SKM-1 treated with dmso at 0.1 percent for 144 hours (cell line): ENCODE results near the gene RARA.
"Not testable (repeated sequence)": the region's sequence is repeated elsewhere in the genome, so short reads cannot be mapped to it uniquely, and the experiment has no call there.

Experiments used
- DNase-seq: peaks from one replicate; lab custom pipeline; 2025; ENCODE audit not compliant: unreplicated experiment; lab: John Stamatoyannopoulos, UW

RARA gene

GRCh38 chr17:40356990-40357881, 48.3 kb downstream of the RARA start:
- no peak for DNase-seq

GRCh38 chr17:40358323-40359038, 49.5 kb downstream of the RARA start:
- peak; percentile 81 for DNase-seq

DNA sequence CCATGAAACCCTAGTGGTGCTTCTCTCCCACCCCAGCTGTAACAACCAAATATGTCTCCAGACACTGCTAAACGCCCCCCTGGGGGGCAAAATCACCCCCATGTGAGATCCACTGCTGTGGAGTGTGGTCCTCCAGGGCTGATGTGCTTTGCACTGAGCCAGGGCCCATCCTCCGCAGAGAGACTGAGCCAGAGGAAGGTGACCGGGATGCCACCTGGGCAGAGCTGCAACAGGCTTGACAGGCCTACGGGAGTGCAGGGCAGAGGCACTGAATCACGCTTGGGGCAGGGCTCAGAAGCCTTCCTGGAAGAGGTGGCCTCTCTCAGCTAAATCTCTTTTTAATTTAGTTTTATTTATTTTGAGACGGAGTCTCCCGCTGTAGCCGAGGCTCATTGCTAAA, 51.1 kb downstream of the RARA start:
- no peak for DNase-seq

GRCh38 chr17:40361063-40361924, 52.3 kb downstream of the RARA start:
- DNase-seq: no peak

GRCh38 chr17:40361925-40362695, 53.1 kb downstream of the RARA start:
- DNase-seq: no peak

DNA sequence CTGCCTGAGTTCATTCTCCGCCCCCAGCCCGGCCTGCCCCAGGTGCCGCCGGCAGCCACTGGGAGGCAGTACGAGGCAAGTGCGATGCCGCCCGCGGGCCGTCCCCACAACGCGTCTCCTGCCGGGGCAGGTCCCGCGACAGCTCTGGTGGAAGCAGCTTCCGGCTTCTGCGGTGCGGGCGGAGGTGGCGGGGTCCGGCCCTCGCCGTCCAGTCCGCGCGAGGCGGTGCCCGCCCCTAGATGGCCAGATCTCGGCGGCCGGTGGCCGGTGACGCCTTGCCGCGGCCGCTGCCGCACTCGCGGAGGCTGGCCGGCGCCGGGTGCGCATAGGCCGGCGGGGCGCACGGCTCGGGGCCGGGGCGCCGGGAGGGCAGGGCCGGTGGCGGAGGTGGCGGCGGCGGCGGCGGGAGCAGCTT, 53.7 kb downstream of the RARA start:
- DNase-seq: peak; percentile 79

DNA sequence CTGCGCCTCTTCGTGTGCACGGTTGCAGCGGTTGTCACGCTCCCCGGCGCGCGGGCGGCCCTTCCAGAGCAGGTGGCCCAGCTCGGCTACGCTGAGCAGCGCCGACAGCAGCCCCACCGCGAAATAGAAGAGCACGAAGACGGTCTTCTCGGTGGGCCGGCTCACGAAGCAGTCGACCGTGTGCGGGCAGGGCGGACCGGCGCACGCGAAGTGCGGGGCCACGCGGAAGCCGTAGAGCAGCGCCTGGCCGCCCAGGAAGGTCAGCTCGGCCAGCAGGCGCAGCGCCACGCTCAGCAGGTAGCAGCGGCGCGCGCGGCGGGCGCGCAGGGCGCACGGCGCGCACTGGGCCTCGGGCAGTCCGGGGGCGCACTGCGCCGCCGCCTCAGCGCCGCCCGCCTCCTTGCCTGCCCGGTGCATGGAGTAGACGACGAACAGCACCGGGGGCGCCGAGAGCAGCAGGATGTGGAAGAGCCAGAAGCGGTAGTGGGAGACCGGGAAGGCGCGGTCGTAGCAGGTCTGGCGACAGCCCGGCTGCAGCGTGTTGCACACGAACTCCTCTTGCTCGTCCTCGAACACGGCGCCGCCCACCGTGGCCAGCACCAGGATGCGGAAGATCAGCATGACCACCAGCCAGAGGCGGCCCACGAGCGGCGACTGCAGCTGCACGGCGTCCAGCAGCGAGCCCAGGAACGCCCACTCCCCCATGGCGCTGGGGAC, 54.3 kb downstream of the RARA start:
- DNase-seq: no peak

- DNase-seq: no peak
These were observed 55.3 kb downstream of the RARA start, which contains the start of gene GJD3 for GRCh38 chr17:40364121-40364861. TSS of gene GJD3 (minus strand) at chr17:40364737. CDS start at chr17:40363815, 922 bp downstream.

DNA sequence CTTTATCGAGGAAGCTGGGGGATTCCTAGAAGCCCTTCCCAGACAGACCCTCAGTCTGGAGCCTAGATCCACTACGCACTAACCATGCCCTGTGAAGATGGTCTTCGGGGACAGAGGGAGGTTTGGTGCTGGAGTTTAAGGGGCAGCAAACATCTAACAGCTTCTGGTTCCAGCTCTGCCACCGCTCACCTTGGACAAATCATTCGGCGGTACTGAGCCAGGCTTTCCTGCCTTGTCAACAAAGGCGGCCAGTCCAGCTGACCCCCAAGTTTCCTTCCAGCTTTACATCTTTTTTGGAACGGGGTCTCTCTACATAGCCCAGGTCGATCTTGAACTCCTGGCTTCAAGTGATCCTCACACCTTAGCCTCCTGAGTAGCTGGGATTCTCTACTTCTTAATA, 55.9 kb downstream of the RARA start:
- DNase-seq: no peak

GRCh38 chr17:40366076-40366860, 57.3 kb downstream of the RARA start:
- no peak for DNase-seq

DNA sequence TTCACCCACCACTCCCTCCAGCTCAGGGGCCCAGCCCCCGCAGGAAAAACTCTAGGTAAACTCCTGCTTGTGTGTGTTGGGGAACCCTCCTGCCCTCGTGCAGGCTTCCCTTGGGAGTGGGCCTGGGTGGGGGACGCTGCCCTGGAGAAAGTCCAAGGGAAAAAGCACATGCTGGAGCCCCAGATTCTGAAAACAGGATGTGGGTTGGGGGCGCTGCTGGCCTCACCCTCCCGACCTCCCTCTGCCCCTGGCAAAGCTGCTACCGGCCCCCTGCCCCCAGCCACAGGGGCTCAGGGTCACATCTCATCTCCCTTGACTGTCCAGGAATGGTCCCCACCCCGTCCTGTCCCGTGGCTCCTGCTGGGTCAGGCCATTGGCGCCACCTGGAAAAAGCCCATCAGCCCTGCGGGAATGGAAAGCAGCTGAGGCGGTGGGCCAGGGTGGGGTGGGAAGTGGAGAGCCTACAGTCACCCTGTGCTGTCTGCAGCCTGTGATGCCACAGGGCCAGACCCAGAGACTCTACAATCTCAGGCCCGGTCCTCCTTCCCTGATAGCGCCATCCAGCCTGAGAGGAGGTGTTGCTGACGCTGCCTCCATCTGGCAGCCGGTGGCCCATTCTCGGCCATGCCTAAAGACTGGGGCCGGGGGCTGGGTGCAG, 58.0 kb downstream of the RARA start:
- no peak for DNase-seq

DNA sequence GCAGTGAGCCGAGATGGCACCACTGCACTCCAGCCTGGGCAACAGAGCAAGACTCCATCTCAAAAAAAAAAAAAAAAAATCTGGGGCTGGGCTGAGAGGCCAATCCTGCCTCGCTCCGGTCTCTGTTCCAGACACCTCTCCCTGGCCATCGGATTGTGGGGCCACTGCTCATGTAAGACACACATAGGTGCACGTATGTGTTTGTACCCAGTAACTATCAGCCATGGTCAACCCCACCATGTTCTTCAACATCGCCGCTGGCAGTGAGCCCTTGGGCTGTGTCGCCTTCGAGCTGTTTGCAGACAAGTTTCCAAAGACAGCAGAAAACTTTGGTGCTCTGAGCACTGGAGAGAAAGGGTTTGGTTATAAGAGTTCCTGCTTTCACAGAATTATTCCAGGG, 58.7 kb downstream of the RARA start:
- DNase-seq: not testable (repeated sequence)

GRCh38 chr17:40369923-40370322, 60.9 kb downstream of the RARA start:
- DNase-seq: no peak

GRCh38 chr17:40371261-40371929, 62.4 kb downstream of the RARA start:
- no peak for DNase-seq

DNA sequence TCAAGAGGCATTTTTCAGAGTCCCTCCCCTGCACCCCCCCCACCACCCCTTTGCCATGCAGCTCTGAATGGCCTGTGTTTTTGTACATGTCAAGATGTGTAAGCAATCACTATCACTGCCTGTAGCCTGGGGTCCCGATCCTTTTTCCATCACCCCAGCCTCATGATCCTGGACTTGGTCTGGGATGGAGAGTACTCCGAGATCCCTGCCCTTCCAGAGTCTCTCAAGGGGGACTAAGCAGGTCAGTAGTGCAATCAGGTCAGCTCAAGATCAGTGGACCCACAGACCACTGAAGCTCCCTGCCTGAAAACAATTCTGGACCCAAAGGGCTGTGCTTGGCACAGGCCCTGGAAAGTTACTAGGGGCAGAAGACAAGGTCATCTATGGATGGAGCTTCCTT, 63.1 kb downstream of the RARA start:
- DNase-seq: no peak

DNA sequence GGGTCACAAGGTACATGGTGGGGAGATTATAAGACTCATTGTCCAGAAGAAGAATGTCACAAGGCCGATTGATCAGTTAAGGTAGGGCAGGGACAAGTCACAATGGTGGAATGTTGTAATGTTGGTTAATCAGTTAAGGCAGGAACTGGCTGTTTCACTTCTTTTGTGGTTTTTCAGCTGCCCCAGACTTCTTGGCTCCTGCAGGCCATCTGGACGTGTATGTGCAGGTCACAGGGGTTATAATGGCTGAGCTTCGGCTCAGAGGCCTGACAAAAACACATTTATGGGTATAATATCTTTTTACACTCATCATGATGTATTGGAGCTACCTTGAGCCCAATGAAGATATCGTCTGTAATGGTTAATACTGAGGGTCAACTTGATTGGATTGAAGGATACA, 63.7 kb downstream of the RARA start:
- DNase-seq: not testable (repeated sequence)

- DNase-seq: no peak
These were observed 64.3 kb downstream of the RARA start for GRCh38 chr17:40373324-40373723.
